ENCODE measurements around the gene RMRP. TPM values are rescaled to one million over a fixed set of nuclear protein-coding genes. Genes with fewer than 3 reads are reported as not detected.
"Not testable (repeated sequence)": the region's sequence is repeated elsewhere in the genome, so short reads cannot be mapped to it uniquely, and the experiment has no call there.

RMRP gene
- total RNA-seq, 2 donors from 2014 or later: 5,353 to 9,709 TPM

- peak overlapping the region; percentile 25 for H3K27ac Mint-ChIP-seq
- H3K4me1 Mint-ChIP-seq (ENCODE audit: low read depth): peaks cover 46% of the 10 kb centered on the region
- DNase-seq: peak; percentile 38 to 50
- no peaks in the 10 kb centered on the region for H3K27me3 Mint-ChIP-seq (ENCODE audit: low read depth)
- no peaks in the 10 kb centered on the region for H3K9me3 Mint-ChIP-seq
- peak; percentile 65 to 69 for ATAC-seq (replicated peaks in 1 of 2)
- H3K36me3 Mint-ChIP-seq (ENCODE audit: insufficient read depth in 2 of 2): no peaks in the 10 kb centered on the region
- H3K4me3 Mint-ChIP-seq: peak overlapping the region; percentile 28 to 90
Observed at GRCh38 chr9:35618854-35619799, 38.7 kb downstream of the RMRP start.

DNA sequence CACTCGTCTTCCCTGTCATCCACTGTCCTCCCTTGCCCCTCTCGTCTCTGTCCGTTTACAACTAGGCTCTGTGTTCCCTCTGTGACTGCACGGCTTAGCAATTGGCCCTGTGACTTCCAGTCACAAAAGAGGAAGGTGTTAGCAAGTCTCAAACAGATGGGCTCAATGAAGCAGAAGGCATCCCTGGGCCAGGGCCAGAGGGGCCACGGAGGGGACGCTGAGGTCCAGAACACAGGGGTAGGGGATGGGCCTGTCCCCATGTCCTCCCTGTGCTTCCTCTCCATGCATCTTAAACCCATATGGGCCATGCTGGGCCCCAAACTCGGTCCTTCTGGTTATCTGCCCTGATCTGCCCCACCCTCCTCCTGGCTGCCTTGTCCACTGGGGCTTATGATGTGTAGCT is 39.5 kb downstream of the RMRP start, which contains the start of gene CD72:
TSS of gene CD72 (minus strand) at position 89 of the 403 bp plus-strand sequence. CDS start 110 bp downstream, outside the sequence.
- no peak for ATAC-seq (replicated peaks in 1 of 2)
- no peak for DNase-seq
- peaks cover 46% of the 10 kb centered on the region for H3K4me1 Mint-ChIP-seq (ENCODE audit: low read depth)
- no peaks in the 10 kb centered on the region for H3K9me3 Mint-ChIP-seq
- H3K4me3 Mint-ChIP-seq: peak within 1 kb of the TSS; percentile 90 to 93
- H3K27me3 Mint-ChIP-seq (ENCODE audit: low read depth): no peaks in the 10 kb centered on the region
- H3K27ac Mint-ChIP-seq: peak within 1 kb of the TSS; percentile 92
- H3K36me3 Mint-ChIP-seq (ENCODE audit: insufficient read depth in 2 of 2): no peaks in the 10 kb centered on the region

- H3K9me3 Mint-ChIP-seq: no peaks in the 10 kb centered on the region
- no peak for DNase-seq
- no peaks in the 10 kb centered on the region for H3K36me3 Mint-ChIP-seq (ENCODE audit: insufficient read depth in 2 of 2)
- no peak for ATAC-seq (replicated peaks in 1 of 2)
- peak overlapping the region; percentile 92 for H3K27ac Mint-ChIP-seq
- H3K4me1 Mint-ChIP-seq (ENCODE audit: low read depth): peaks cover 46% of the 10 kb centered on the region
- peak overlapping the region; percentile 90 to 93 for H3K4me3 Mint-ChIP-seq
- H3K27me3 Mint-ChIP-seq (ENCODE audit: low read depth): no peaks in the 10 kb centered on the region
Observed at GRCh38 chr9:35617548-35617947, 40.3 kb downstream of the RMRP start.

GRCh38 chr9:35616681-35617459 is 40.9 kb downstream of the RMRP start:
- Mint-ChIP-seq H3K4me3 (peak overlapping the region; percentile 90 to 93), H3K4me1 (ENCODE audit: low read depth) (peaks cover 46% of the 10 kb centered on the region), H3K36me3 (ENCODE audit: insufficient read depth in 2 of 2) (no peaks in the 10 kb centered on the region), H3K27me3 (ENCODE audit: low read depth) (no peaks in the 10 kb centered on the region), H3K27ac (peak overlapping the region; percentile 92), H3K9me3 (no peaks in the 10 kb centered on the region)
- DNase-seq (peak; percentile 80), ATAC-seq (replicated peaks in 1 of 2) (peak; percentile 73 to 76)

DNA sequence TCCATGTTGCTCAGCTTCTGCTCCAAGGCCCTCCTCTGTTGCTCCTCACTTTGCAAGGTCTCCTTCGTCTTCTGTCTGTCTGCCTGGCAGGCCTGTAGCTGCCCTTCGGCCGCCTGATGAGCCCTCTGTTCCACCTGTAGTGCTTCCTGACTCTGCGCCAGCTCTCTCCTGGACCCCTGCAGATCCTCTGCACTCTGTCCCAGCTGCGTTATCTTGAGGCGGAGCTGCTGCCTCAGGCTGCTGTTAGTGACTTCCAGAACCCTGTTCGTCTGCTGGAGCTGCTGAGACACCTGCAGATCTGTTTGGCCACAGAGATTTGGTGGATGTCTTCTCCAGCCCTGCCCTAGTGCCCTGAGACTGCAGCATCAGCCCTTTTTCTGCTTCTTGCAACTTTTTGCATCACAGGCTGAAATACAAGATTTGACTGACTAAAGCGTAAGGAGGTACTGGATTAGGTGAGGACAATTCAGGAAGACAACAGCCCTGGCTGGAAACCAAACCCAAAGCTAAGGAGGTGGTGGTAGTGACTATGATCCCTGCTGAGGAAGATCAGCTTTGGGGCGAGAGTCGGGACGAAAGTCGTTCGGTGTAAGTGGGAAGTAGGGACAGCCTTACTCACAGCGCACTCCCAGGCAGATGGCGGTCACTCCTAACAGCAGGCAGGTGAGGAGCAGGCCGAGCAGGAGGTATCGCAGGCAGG is 41.7 kb downstream of the RMRP start:
- no peak overlapping the region for H3K27ac Mint-ChIP-seq
- no peaks in the 10 kb centered on the region for H3K9me3 Mint-ChIP-seq
- H3K4me1 Mint-ChIP-seq (ENCODE audit: low read depth): peaks cover 52% of the 10 kb centered on the region
- H3K4me3 Mint-ChIP-seq: peak overlapping the region; percentile 90 to 93
- ATAC-seq (replicated peaks in 1 of 2) (no peak), DNase-seq (no peak)
- no peaks in the 10 kb centered on the region for H3K27me3 Mint-ChIP-seq (ENCODE audit: low read depth)
- no peaks in the 10 kb centered on the region for H3K36me3 Mint-ChIP-seq (ENCODE audit: insufficient read depth in 2 of 2)

DNA sequence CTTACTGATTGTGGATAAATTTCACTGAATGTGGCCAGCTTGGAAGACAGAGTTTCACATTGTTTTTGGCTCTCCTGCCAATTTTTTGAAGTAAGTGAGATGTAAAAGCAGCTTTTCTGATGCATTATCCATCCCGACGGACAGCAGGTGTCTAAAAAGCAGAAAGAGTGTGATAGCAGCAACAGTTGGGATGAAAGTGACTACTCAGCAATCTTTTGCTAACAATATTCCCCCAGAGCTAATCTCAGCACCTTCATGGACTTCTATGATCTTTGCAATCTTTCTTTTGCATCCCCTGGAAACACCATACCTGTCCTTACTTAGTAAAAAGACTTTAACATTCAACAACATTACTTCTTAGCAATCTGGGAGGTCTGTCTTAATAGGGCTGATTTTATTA is 45.0 kb downstream of the RMRP start:
- H3K4me1 Mint-ChIP-seq (ENCODE audit: low read depth): peaks cover 32% of the 10 kb centered on the region
- no peaks in the 10 kb centered on the region for H3K9me3 Mint-ChIP-seq
- no peak for ATAC-seq (replicated peaks in 1 of 2)
- H3K27me3 Mint-ChIP-seq (ENCODE audit: low read depth): no peaks in the 10 kb centered on the region
- no peak overlapping the region for H3K4me3 Mint-ChIP-seq
- no peak for DNase-seq
- no peak overlapping the region for H3K27ac Mint-ChIP-seq
- no peaks in the 10 kb centered on the region for H3K36me3 Mint-ChIP-seq (ENCODE audit: insufficient read depth in 2 of 2)

- H3K9me3 Mint-ChIP-seq; H3K36me3 Mint-ChIP-seq (ENCODE audit: insufficient read depth in 2 of 2); H3K4me3 Mint-ChIP-seq; H3K27me3 Mint-ChIP-seq (ENCODE audit: low read depth); ATAC-seq (replicated peaks in 1 of 2); DNase-seq; H3K27ac Mint-ChIP-seq: not testable (repeated sequence)
- H3K4me1 Mint-ChIP-seq (ENCODE audit: low read depth): peaks cover 31% of the 10 kb centered on the region
Observed at GRCh38 chr9:35612066-35612465, 45.8 kb downstream of the RMRP start.

DNA sequence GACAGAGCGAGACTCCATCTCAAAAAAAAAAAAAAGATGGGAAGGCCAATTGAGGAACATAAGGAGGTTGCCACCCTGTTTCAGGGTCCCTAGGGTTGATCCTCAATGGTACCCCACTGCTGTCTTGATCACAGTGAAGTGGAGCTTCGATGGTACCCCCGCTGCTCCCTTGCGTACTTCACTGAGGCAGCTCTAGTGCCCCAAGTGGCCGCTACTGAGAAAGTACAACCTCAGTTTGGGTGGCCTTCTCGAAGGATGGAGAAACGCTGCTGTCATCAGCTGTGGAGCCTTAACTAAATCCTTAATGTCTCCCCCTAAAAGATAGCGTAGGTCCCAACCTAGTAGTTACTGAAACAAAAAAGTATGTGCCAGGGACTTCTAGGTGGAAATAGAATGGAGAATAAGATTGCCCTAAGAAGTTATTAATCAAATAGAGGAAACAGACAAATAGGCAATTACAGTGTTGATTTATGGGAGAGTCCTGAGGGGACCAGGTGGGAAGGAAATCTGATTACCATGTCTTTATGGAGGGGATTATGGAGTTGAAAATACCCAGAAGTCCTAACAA is 46.5 kb downstream of the RMRP start:
- Mint-ChIP-seq H3K27ac (peak overlapping the region; percentile 87), H3K36me3 (ENCODE audit: insufficient read depth in 2 of 2) (no peaks in the 10 kb centered on the region), H3K4me3 (no peak overlapping the region), H3K9me3 (no peaks in the 10 kb centered on the region), H3K27me3 (ENCODE audit: low read depth) (no peaks in the 10 kb centered on the region), H3K4me1 (ENCODE audit: low read depth) (peaks cover 29% of the 10 kb centered on the region)
- DNase-seq: peak; percentile 64 to 66
- peak; percentile 74 to 76 for ATAC-seq (replicated peaks in 1 of 2)

DNA sequence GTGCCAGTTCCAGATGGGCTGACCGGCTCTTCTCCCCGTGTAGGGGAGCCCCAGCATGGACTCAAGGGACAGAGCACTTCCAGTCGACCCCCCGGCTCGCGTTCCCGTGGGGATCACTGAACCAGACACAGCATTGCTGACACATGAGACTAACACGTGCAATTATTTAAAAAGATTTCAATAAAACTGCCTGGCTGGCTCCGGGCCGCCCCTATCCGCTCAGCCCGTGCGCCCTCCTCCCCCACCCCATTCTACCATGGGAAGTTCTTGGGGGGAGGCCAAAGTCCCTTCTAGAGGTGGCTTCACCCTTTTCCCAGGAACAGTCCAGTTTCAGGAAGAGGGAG is 48.0 kb downstream of the RMRP start:
- Mint-ChIP-seq H3K27me3 (ENCODE audit: low read depth) (no peaks in the 10 kb centered on the region), H3K36me3 (ENCODE audit: insufficient read depth in 2 of 2) (no peaks in the 10 kb centered on the region), H3K4me1 (ENCODE audit: low read depth) (peaks cover 29% of the 10 kb centered on the region), H3K27ac (no peak overlapping the region), H3K4me3 (no peak overlapping the region), H3K9me3 (no peaks in the 10 kb centered on the region)
- DNase-seq: no peak
- no peak for ATAC-seq (replicated peaks in 1 of 2)

- no peak overlapping the region for H3K4me3 Mint-ChIP-seq
- ATAC-seq (replicated peaks in 1 of 2) (no peak), DNase-seq (no peak)
- H3K4me1 Mint-ChIP-seq (ENCODE audit: low read depth): peaks cover 34% of the 10 kb centered on the region
- H3K9me3 Mint-ChIP-seq: no peaks in the 10 kb centered on the region
- H3K27ac Mint-ChIP-seq: no peak overlapping the region
- peaks cover 1 to 3% of the 10 kb centered on the region in 2 donors for H3K36me3 Mint-ChIP-seq (ENCODE audit: insufficient read depth in 2 of 2)
- no peaks in the 10 kb centered on the region for H3K27me3 Mint-ChIP-seq (ENCODE audit: low read depth)
Observed at GRCh38 chr9:35609001-35609819, 48.6 kb downstream of the RMRP start.

DNA sequence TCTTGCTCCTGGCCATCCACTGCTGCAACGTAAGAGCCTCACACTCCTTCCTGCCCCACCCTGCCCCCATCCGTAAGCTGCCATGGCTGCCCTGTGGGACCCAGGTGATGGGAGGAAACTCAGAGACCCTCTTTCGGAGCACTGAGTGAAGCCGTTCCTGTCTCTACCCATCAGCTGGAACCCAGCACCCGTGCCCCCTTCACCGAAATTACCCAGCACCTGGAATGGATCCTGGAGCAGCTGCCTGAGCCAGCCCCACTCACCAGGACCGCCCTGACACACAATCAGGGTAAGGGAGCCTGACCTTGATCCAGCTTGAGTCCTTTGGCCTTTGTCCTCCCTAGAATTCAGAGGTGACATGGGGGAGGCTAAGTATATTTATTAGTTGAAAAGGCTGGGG is 49.6 kb downstream of the RMRP start:
- no peak for ATAC-seq (replicated peaks in 1 of 2)
- peaks cover 43% of the 10 kb centered on the region for H3K4me1 Mint-ChIP-seq (ENCODE audit: low read depth)
- peaks cover 3 to 6% of the 10 kb centered on the region in 2 donors for H3K36me3 Mint-ChIP-seq (ENCODE audit: insufficient read depth in 2 of 2)
- H3K27me3 Mint-ChIP-seq (ENCODE audit: low read depth): no peaks in the 10 kb centered on the region
- H3K9me3 Mint-ChIP-seq: no peaks in the 10 kb centered on the region
- no peak overlapping the region for H3K27ac Mint-ChIP-seq
- DNase-seq: no peak
- no peak overlapping the region for H3K4me3 Mint-ChIP-seq

Data from activated T-cell treated with anti-CD3 and anti-CD28 coated beads, Interleukin-2, amount 50 U/mL, for 72 hours (primary cell).